SK-N-SH treated with all-trans-retinoic acid at 6 μM for 48 hours (cell line): ENCODE measurements around the gene FGB.

Source experiments
- CREB5 ChIP-seq: fragments of 250-450 bp; sonication (Bioruptor Pico); IDR thresholded peaks from 2 replicates; pipeline ENCODE4 v1.5.1; 2020; ENCODE audit warnings: low read depth, mild to moderate bottlenecking, moderate library complexity
- ESRRG ChIP-seq: fragments of 250-450 bp; sonication (Bioruptor Pico); IDR thresholded peaks from 2 replicates; pipeline ENCODE4 v1.6.1; 2021; ENCODE audit warnings: mild to moderate bottlenecking
- GLIS3 ChIP-seq: fragments of 250-450 bp; sonication (Bioruptor Pico); IDR thresholded peaks from 2 replicates; pipeline ENCODE4 v1.5.0; 2020; ENCODE audit warnings: mild to moderate bottlenecking, moderate library complexity
- PATZ1 ChIP-seq: fragments of 250-450 bp; sonication (Bioruptor Pico); IDR thresholded peaks from 2 replicates; pipeline ENCODE4 v1.8.0; 2020; ENCODE audit warnings: mild to moderate bottlenecking, moderate library complexity, borderline replicate concordance
- PPARA ChIP-seq: fragments of 250-450 bp; sonication (Bioruptor Pico); IDR thresholded peaks from 2 replicates; pipeline ENCODE4 v1.5.0; 2020; ENCODE audit warnings: mild to moderate bottlenecking, borderline replicate concordance
- TCF4 ChIP-seq: fragments of 250-450 bp; sonication (Bioruptor Pico); IDR thresholded peaks from 2 replicates; pipeline ENCODE4 v1.8.0; 2021; ENCODE audit warnings: mild to moderate bottlenecking, moderate library complexity, borderline replicate concordance
- TOX ChIP-seq: fragments of 250-450 bp; sonication (Bioruptor Pico); IDR thresholded peaks from 2 replicates; pipeline ENCODE4 v1.8.0; 2021; ENCODE audit warnings: mild to moderate bottlenecking, moderate library complexity, borderline replicate concordance
- ZFP3 ChIP-seq: fragments of 250-450 bp; sonication (Bioruptor Pico); IDR thresholded peaks from 2 replicates; pipeline ENCODE4 v1.5.0; 2020; ENCODE audit warnings: mild to moderate bottlenecking, moderate library complexity
- ZFP30 ChIP-seq: fragments of 450-650 bp; formaldehyde crosslinking; IDR thresholded peaks from 2 replicates; pipeline ENCODE4 v1.5.0; 2022; ENCODE audit warnings: mild to moderate bottlenecking, moderate library complexity
- ZNF565 ChIP-seq: fragments of 450-650 bp; formaldehyde crosslinking; conservative IDR thresholded peaks from 2 replicates; pipeline ENCODE4 v1.5.0; 2020; ENCODE audit warnings: low read depth, mild to moderate bottlenecking, moderate library complexity
- ZNF70 ChIP-seq: fragments of 450-650 bp; formaldehyde crosslinking; IDR thresholded peaks from 2 replicates; pipeline ENCODE4 v1.5.0; 2020; ENCODE audit warnings: mild to moderate bottlenecking, moderate library complexity

GRCh38 chr4:154560419-154560801, 2.4 kb upstream of the FGB start:
- TF ChIP-seq CREB5 (CRISPR knock-in tag) (no peak), ZNF70 (CRISPR knock-in tag) (no peak), ZFP30 (CRISPR knock-in tag) (no peak), PPARA (no peak), PATZ1 (CRISPR knock-in tag) (no peak), TOX (CRISPR knock-in tag) (no peak), ZNF565 (CRISPR knock-in tag) (no peak), GLIS3 (CRISPR knock-in tag) (no peak), ESRRG (CRISPR knock-in tag) (no peak), TCF4 (no peak), ZFP3 (CRISPR knock-in tag) (no peak)
